ELR (cell line): ENCODE results near the gene ZSWIM4.
A peak's percentile ranks its signal among the peaks of the same experiment; 100 is the strongest.
"Not testable (repeated sequence)": the region's sequence is repeated elsewhere in the genome, so short reads cannot be mapped to it uniquely, and the experiment has no call there.

ENCODE experiments used
- DNase-seq: peaks from one replicate; pipeline ENCODE4 v3.0.0-alpha.2; 2015; ENCODE audit warnings: low read depth

The ZSWIM4 gene

GRCh38 chr19:13778398-13778797 lies 16.8 kb upstream of the ZSWIM4 start:
- DNase-seq: no peak

- DNase-seq: no peak
Measured at GRCh38 chr19:13778847-13779246, 16.4 kb upstream of the ZSWIM4 start.

- not testable (repeated sequence) for DNase-seq
Measured at GRCh38 chr19:13779794-13780193, 15.4 kb upstream of the ZSWIM4 start.

- peak; percentile 84 for DNase-seq
Measured at GRCh38 chr19:13781547-13781946, 13.7 kb upstream of the ZSWIM4 start.

GRCh38 chr19:13782537-13782936 lies 12.7 kb upstream of the ZSWIM4 start:
- no peak for DNase-seq

GRCh38 chr19:13783565-13784500 lies 11.4 kb upstream of the ZSWIM4 start:
- DNase-seq: no peak

- DNase-seq: peak; percentile 83
Measured at GRCh38 chr19:13784731-13785452, 10.4 kb upstream of the ZSWIM4 start.

- DNase-seq: peak; percentile 34
Measured at GRCh38 chr19:13788991-13789390, 6.3 kb upstream of the ZSWIM4 start.

- no peak for DNase-seq
Measured at GRCh38 chr19:13790354-13790753, 4.9 kb upstream of the ZSWIM4 start.

- DNase-seq: not testable (repeated sequence)
Measured at GRCh38 chr19:13793317-13793716, 1.9 kb upstream of the ZSWIM4 start.

GRCh38 chr19:13794398-13794756 lies 866 bp upstream of the ZSWIM4 start:
- peak; percentile 90 for DNase-seq

GRCh38 chr19:13795595-13796300 lies 505 bp downstream of the ZSWIM4 start:
- peak; percentile 59 for DNase-seq

GRCh38 chr19:13796301-13797057 lies 1.2 kb downstream of the ZSWIM4 start:
- DNase-seq: peak; percentile 99

GRCh38 chr19:13797058-13797440 lies 1.8 kb downstream of the ZSWIM4 start:
- DNase-seq: no peak

- DNase-seq: peak; percentile 70
Measured at GRCh38 chr19:13797870-13798269, 2.6 kb downstream of the ZSWIM4 start.

GRCh38 chr19:13799669-13800068 lies 4.4 kb downstream of the ZSWIM4 start:
- no peak for DNase-seq

GRCh38 chr19:13803038-13803437 lies 7.8 kb downstream of the ZSWIM4 start:
- DNase-seq: no peak

- DNase-seq: no peak
Measured at GRCh38 chr19:13804830-13805683, 9.8 kb downstream of the ZSWIM4 start.

GRCh38 chr19:13806728-13807127 lies 11.5 kb downstream of the ZSWIM4 start:
- no peak for DNase-seq

- DNase-seq: no peak
Measured at GRCh38 chr19:13807421-13808021, 12.3 kb downstream of the ZSWIM4 start.
